ENCODE measurements around the gene MPP3. TPM values are rescaled to one million over a fixed set of nuclear protein-coding genes. Genes with fewer than 3 reads are reported as not detected.

The MPP3 gene
- total and polyA plus RNA-seq, 9 of the 15 experiments (the other 6 are each of a cell fraction or from before 2014, with no cell fraction given), result 0.41 to 10.4 (median 4.5) TPM

- TF ChIP-seq ID3 (CRISPR knock-in tag; IDR thresholded peaks at IDR 0.05) (no peak), ID3 (tag; IDR thresholded peaks at IDR 0.05) (no peak), NCOA4 (IDR thresholded peaks at IDR 0.05; ENCODE audit: partially characterized antibody) (no peak), ZBTB49 (CRISPR knock-in tag; IDR thresholded peaks at IDR 0.05; ENCODE audit: borderline replicate concordance) (no peak), GATA2 (CRISPR knock-in tag; IDR thresholded peaks at IDR 0.05) (no peak), STAT5B (CRISPR knock-in tag; IDR thresholded peaks at IDR 0.05) (no peak)
- BruUV-seq (replicated peaks), result no TSS peak
- Histone ChIP-seq H3K27me3 (ENCODE audit: control insufficient read depth in 2 of 2, insufficient read depth in 2 of 2, low read length in 2 of 2) (peaks cover 28 to 69% of the 10 kb centered on the region in 2 experiments), H4K20me1 (replicated peaks; ENCODE audit: control insufficient read depth, insufficient read depth, low read length) (peaks cover 3% of the 10 kb centered on the region; the same call in 1 of the 2 replicates), H3K4me2 (ENCODE audit: insufficient read depth, low read length) (no peak overlapping the region), H3K36me3 (ENCODE audit: control insufficient read depth, insufficient read depth, low read length) (no peaks in the 10 kb centered on the region), H3K9me3 (replicated peaks; ENCODE audit: control insufficient read depth, insufficient read depth, low read depth, low read length) (no peaks in the 10 kb centered on the region), H2AFZ (ENCODE audit: low read depth, low read length) (no peak overlapping the region), H3K4me1 (replicated peaks in 1 of 2; ENCODE audit: control insufficient read depth in 2 of 2, insufficient read depth in 2 of 2, low read length in 2 of 2) (peaks cover 0 to 12% of the 10 kb centered on the region in 2 experiments; a peak in 2 of 5 replicates), H3K9me1 (ENCODE audit: control insufficient read depth, insufficient read depth, low read length) (no peaks in the 10 kb centered on the region), H3K27ac (ENCODE audit: extremely low read depth, low read depth, low read length) (no peak overlapping the region), H3K79me2 (ENCODE audit: control insufficient read depth, insufficient read depth, low read length) (no peaks in the 10 kb centered on the region), H3K9ac (ENCODE audit: insufficient read depth in 1 of 2, low read depth in 2 of 2, low read length in 2 of 2) (no peak overlapping the region), H3K4me3 (no peak overlapping the region)
- FAIRE-seq (no peak), ATAC-seq (no peak), DNase-seq (ENCODE audit: extremely low read depth in 1 of 4, low spot score in 3 of 4) (no peak)
- WGBS (ENCODE audit: insufficient coverage, low coverage, missing lambda C conversion rate), result 0% methylated on average over 6 of the region's 6 CpGs
- POLR2A ChIA-PET, result interaction anchor here (0.6 to 1.6 kb wide), 4 partner anchors 20 to 66 kb away, joined by 3 to 5 read pairs (median 4); no protein-coding TSS in a partner anchor
- intact Hi-C loops (cut with micrococcal nuclease) (no loop called here), in situ Hi-C loops (cut with MboI) (no loop called here)
- CTCF ChIA-PET (ENCODE audit: low intra/inter-chr PET ratio), result interaction anchor here (1.4 to 11.2 kb wide), 2 partner anchors 64 to 364 kb away, joined by 3 to 310 read pairs; no protein-coding TSS in a partner anchor
Observed at GRCh38 chr17:43758086-43758485, 74.9 kb downstream of the MPP3 start.

Data from K562 (cell line).